Gastrocnemius medialis (tissue), 4 donors: ENCODE data around the gene TLR9. TPM values are rescaled to one million over a fixed set of nuclear protein-coding genes. Genes with fewer than 3 reads are reported as not detected.

Experiments
- ATAC-seq, 2 donors: fragments of 150-250 bp; one replicate each; pipeline ENCODE4 v1.9.1; 2016
- DNase-seq, 2 donors: peaks; one replicate each; pipeline ENCODE4 v3.0.0-alpha.2; 2019
- H3K27ac ChIP-seq, 4 donors: fragments of 200-600 bp; sonication (generic); 1 replicate in 1 of 4; 2 replicates in 3 of 4; pipeline ENCODE4 v1.5.1; 2016 to 2018; ENCODE audit warnings: mild to moderate bottlenecking in 2 of 4, moderate library complexity in 1 of 4
- H3K27me3 ChIP-seq, 3 donors: fragments of 200-600 bp; sonication (generic) in 2 of 3; 1 replicate in 1 of 3; 2 replicates in 2 of 3; pipeline versions ENCODE4 v1.5.1 to v1.6.0; 2016 to 2019; ENCODE audit warnings: mild to moderate bottlenecking in 1 of 3, moderate library complexity in 1 of 3
- H3K36me3 ChIP-seq, 2 donors: fragments of 200-600 bp; sonication (generic) in 1 of 2; one replicate each; pipeline ENCODE4 v1.5.1; 2017 to 2018
- H3K4me1 ChIP-seq, 2 donors: fragments of 200-600 bp; sonication (generic) in 1 of 2; one replicate each; pipeline ENCODE4 v1.5.1; 2016 to 2017; ENCODE audit warnings: mild to moderate bottlenecking in 2 of 2
- H3K4me3 ChIP-seq, 4 donors: fragments of 200-600 bp; sonication (generic) in 3 of 4; 1 replicate in 1 of 4; 2 replicates in 3 of 4; pipeline ENCODE4 v1.5.1; 2016 to 2019; ENCODE audit warnings: mild to moderate bottlenecking in 2 of 4
- H3K9me3 ChIP-seq, 3 donors: fragments of 200-600 bp; sonication (generic) in 2 of 3; 1 replicate in 1 of 3; 2 replicates in 2 of 3; pipeline ENCODE4 v1.5.1; 2016 to 2019
- POLR2A ChIP-seq, 2 donors: fragments of 450-650 bp; IDR thresholded peaks; one replicate each; pipeline ENCODE4 v1.6.1; 2017; ENCODE audit warnings: antibody characterized with exemption in 2 of 2, mild to moderate bottlenecking in 2 of 2, moderate library complexity in 2 of 2
- in situ Hi-C, 4 donors: fragments of 200-750 bp; cut with MboI; loops; one replicate each; pipeline versions ENCODE4 v1.15.0 to v1.8.0; 2017; ENCODE audit warnings: low sequenced_read_pairs in 4 of 4
- intact Hi-C: fragments of 100-400 bp; cut with DNase I; formaldehyde crosslinking; loops from one replicate; pipeline ENCODE4 v1.15.1; 2023; ENCODE audit warnings: low total_unique reads
- total RNA-seq, 4 donors: library from RNA; depleted of rRNA; stranded (reverse); fragments of >200 nt; gene quantifications; one replicate each; pipeline versions ENCODE4 v1.1.0 to v1.2.3, GENCODE V29; 2016
- TF ChIP-seq, protein P1 (sequence below), 5 experiments: fragments of 450-650 bp in 3 of 5; fragments of 200-600 bp in 2 of 5; sonication (generic) in 2 of 5; IDR thresholded peaks in 4 of 5; conservative IDR thresholded peaks in 1 of 5; 1 replicate in 4 of 5; 2 replicates in 1 of 5; pipeline ENCODE4 v1.5.1; 2016 to 2019; ENCODE audit warnings: antibody characterized with exemption in 5 of 5, mild to moderate bottlenecking in 3 of 5, moderate library complexity in 3 of 5

The TLR9 gene
- total RNA-seq, 4 donors from 2014 or later, result 0.07 to 0.41 (median 0.13) TPM; not detected in 1

DNA sequence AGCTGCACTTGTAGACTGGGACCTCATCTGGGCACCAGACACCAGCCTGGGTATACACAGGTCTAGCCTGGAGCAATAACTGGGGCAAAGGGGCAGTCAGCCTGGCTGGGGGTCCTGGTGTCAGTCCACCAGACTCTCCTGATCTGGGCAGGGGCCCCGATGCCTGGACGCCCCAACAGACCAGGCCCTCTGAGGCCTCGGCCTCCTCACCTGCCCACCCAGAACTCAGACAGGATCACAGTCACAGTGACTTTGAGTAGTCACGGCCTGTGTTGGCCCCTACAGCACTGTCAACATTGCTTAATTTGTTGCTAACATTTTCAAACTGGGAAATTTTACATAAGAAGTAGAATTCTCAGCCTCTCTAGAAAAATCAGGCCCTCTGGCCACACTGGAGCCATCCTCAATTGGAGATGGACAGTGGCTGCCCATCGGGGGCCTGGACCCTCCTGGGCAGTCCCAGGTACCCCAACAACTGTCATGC is 7.7 kb upstream of the TLR9 start:
- TF ChIP-seq, protein P1, sequence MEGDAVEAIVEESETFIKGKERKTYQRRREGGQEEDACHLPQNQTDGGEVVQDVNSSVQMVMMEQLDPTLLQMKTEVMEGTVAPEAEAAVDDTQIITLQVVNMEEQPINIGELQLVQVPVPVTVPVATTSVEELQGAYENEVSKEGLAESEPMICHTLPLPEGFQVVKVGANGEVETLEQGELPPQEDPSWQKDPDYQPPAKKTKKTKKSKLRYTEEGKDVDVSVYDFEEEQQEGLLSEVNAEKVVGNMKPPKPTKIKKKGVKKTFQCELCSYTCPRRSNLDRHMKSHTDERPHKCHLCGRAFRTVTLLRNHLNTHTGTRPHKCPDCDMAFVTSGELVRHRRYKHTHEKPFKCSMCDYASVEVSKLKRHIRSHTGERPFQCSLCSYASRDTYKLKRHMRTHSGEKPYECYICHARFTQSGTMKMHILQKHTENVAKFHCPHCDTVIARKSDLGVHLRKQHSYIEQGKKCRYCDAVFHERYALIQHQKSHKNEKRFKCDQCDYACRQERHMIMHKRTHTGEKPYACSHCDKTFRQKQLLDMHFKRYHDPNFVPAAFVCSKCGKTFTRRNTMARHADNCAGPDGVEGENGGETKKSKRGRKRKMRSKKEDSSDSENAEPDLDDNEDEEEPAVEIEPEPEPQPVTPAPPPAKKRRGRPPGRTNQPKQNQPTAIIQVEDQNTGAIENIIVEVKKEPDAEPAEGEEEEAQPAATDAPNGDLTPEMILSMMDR (IDR thresholded peaks at IDR 0.05 in 4 of 5, conservative IDR thresholded peaks at IDR 0.05 in 1 of 5), result no peak
- DNase-seq (no peak), ATAC-seq (no peak)
- Histone ChIP-seq H3K27me3 (no peaks in the 10 kb centered on the region), H3K9me3 (no peaks in the 10 kb centered on the region), H3K27ac (peak overlapping the region; percentile 99 to 100 (median 100)), H3K36me3 (peaks cover 0 to 36% of the 10 kb centered on the region in 2 donors), H3K4me3 (peak overlapping the region; percentile 70 to 83 (median 70)), H3K4me1 (peaks cover 51 to 57% of the 10 kb centered on the region in 2 donors)
- intact Hi-C loops (loop anchor here (10.0 kb wide), 1 partner anchor 612 kb away; no protein-coding TSS in a partner anchor), in situ Hi-C loops (loop anchor here in 3 of 4 donors (5.0 to 10.0 kb wide), 3 partner anchors 44 to 112 kb away; partner anchors contain the start of gene WDR82 (in 2 of the 3))

DNA sequence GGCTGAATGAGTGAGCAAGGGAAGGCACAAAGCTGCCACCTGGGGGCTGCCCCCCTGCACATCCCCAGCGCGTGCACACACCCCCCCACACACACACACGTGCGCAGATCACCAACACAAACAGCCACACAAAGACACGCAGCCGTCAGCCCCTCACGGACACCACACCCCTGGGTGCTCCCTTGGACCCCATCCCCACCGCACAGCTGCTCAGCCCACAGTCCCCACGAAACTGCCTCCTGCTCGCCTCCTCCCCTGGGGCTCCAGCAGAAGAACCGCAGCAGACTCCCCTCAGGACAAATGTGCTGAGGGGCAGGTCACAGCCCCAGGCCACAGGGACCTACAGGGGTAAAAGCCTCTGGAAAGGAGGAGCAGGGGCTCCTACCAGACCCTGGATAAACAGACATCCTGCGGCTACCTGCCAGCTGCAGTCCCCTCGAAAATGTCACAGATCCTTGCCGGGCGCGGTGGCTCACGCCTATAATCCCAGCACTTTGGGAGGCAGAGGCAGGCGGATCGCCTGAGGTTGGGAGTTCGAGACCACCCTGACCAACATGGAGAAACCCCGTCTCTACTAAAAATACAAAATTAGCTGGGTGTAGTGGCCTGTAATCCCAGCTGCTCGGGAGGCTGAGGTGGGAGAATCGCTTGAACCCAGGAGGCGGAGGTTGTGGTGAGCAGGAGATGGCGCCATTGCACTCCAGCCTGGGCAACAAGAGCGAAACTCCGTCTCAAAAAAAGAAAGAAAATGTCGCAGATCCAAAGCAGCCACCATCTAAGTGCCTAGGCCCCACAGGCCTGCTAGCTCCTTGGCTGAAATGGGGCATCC is 7.0 kb upstream of the TLR9 start:
- DNase-seq, result peak in 1 of 2 donors; percentile 18
- H3K27me3 ChIP-seq, result no peaks in the 10 kb centered on the region
- no peaks in the 10 kb centered on the region for H3K9me3 ChIP-seq
- H3K4me1 ChIP-seq, result peaks cover 44 to 51% of the 10 kb centered on the region in 2 donors
- in situ Hi-C loops, result loop anchor here in 3 of 4 donors (5.0 to 10.0 kb wide), 3 partner anchors 45 to 112 kb away; partner anchors contain the start of gene WDR82 (in 2 of the 3)
- H3K36me3 ChIP-seq, result peaks cover 0 to 39% of the 10 kb centered on the region in 2 donors
- peak overlapping the region; percentile 99 to 100 (median 100) for H3K27ac ChIP-seq
- intact Hi-C loops, result loop anchor here (10.0 kb wide), 1 partner anchor 612 kb away; no protein-coding TSS in a partner anchor
- peak overlapping the region; percentile 70 to 83 (median 70) for H3K4me3 ChIP-seq
- ATAC-seq, result no peak
- TF ChIP-seq, protein P1 (IDR thresholded peaks at IDR 0.05 in 4 of 5, conservative IDR thresholded peaks at IDR 0.05 in 1 of 5), result peak in 3 of 5 experiments; percentile 20 to 43 (median 33)
- no peak for TF ChIP-seq POLR2A (IDR thresholded peaks at IDR 0.05)

DNA sequence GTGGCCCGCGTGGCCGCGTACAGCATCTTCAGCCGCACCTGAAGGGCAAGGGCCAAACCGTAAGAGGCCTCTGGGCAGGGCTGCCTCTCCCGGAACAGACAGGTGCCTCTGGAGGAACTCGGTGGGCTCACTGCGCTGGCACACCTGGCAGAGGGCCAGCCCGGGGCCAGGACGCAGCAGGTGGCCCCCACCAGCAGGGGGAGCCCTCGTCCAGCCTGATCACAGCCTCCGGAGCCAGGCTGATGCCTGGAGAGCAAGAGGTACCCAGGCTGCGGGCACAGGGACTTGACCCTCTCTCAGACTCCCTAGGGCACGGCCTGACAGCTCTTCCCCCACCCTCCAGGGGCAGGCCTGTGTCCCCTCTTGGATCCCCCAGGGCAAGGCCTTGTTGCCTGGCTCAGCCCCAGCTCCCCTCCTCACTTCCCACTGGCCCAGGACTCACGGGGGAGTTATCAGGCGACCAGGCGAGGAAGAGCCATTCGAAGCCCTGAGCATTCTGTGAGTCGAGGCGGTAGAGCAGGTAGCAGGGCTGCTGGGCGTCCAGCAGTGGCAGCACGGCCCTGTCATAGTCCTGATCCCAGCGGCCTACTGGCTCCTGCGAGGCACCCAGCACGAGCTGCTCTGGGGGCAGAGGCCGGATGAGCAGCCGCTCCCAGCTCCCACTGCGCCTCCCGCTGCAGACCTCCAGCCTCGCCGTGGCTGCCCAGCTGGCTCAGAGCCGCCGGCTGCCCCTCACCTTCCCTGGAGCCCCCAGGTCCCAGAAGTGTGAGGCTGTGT is 6.2 kb upstream of the TLR9 start:
- H3K36me3 ChIP-seq, result peaks cover 0 to 39% of the 10 kb centered on the region in 2 donors
- intact Hi-C loops, result loop anchor here (1.0 to 10.0 kb wide), 2 partner anchors 108 to 613 kb away; no protein-coding TSS in a partner anchor
- H3K27ac ChIP-seq, result peak overlapping the region; percentile 99 to 100 (median 100)
- peaks cover 36 to 43% of the 10 kb centered on the region in 2 donors for H3K4me1 ChIP-seq
- in situ Hi-C loops, result loop anchor here in 3 of 4 donors (5.0 to 10.0 kb wide), 3 partner anchors 46 to 113 kb away; partner anchors contain the start of gene WDR82 (in 2 of the 3)
- no peaks in the 10 kb centered on the region for H3K27me3 ChIP-seq
- TF ChIP-seq, protein P1 (IDR thresholded peaks at IDR 0.05 in 4 of 5, conservative IDR thresholded peaks at IDR 0.05 in 1 of 5), result peak; percentile 89 to 99 (median 97)
- no peak for TF ChIP-seq POLR2A (IDR thresholded peaks at IDR 0.05)
- peak; percentile 71 to 82 for DNase-seq
- H3K9me3 ChIP-seq, result no peaks in the 10 kb centered on the region
- peak; percentile 20 to 22 for ATAC-seq
- peak overlapping the region; percentile 70 to 83 (median 70) for H3K4me3 ChIP-seq

DNA sequence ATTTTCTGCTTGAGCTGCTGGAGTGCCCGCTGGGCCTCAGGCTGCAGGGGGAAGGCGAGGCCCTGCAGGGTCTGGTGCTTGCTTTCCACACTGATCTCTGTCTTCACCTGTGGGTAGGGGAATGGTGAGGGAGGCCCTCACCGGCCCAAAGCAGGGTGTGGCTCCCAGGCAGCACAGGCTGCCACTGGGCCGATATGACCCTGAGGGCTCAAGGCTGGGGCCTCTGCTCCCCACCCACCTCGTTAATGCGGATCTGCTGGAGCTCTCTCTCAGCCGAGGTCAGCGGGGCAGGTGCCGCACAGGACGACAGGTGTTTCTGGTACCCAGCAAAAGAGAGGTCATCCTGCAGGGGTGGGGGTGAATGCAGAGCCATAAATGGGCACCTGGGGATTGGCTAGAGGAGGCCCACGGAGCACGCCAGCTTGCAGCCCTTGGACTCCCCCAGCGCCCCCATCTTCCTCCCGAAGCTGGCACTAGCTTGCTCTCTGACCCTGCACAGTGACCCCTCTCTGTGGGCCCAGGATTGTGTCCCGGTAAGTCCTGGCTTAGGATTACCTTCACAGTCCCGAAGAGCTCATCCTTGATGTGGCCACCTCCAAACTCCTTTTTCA is 5.5 kb upstream of the TLR9 start:
- Histone ChIP-seq H3K4me1 (peaks cover 29 to 36% of the 10 kb centered on the region in 2 donors), H3K27ac (peak overlapping the region; percentile 99 to 100 (median 100)), H3K4me3 (no peak overlapping the region), H3K9me3 (no peaks in the 10 kb centered on the region), H3K27me3 (no peaks in the 10 kb centered on the region), H3K36me3 (peaks cover 0 to 39% of the 10 kb centered on the region in 2 donors)
- ATAC-seq (no peak), DNase-seq (peak in 1 of 2 donors; percentile 11)
- TF ChIP-seq, protein P1 (IDR thresholded peaks at IDR 0.05 in 4 of 5, conservative IDR thresholded peaks at IDR 0.05 in 1 of 5), result no peak
- no peak for TF ChIP-seq POLR2A (IDR thresholded peaks at IDR 0.05)
- in situ Hi-C loops, result loop anchor here in 3 of 4 donors (5.0 to 10.0 kb wide), 3 partner anchors 46 to 114 kb away; partner anchors contain the start of gene WDR82 (in 2 of the 3)
- intact Hi-C loops, result loop anchor here (1.0 to 10.0 kb wide), 2 partner anchors 108 to 614 kb away; no protein-coding TSS in a partner anchor
